Testis (tissue), 3 donors: ENCODE data around the gene PCSK5. TPM values are rescaled to one million over a fixed set of nuclear protein-coding genes. Genes with fewer than 3 reads are reported as not detected.

Source experiments
- DNase-seq: peaks from one replicate; pipeline ENCODE4 v3.0.0-alpha.2; 2019
- H3K27ac ChIP-seq, 2 donors: fragments of 200-600 bp; sonication (generic); one replicate each; pipeline ENCODE4 v1.5.1; 2019
- H3K27me3 ChIP-seq: fragments of 200-600 bp; sonication (generic); one replicate; pipeline ENCODE4 v1.5.1; 2019
- H3K36me3 ChIP-seq: fragments of 200-600 bp; sonication (generic); one replicate; pipeline ENCODE4 v1.5.1; 2017; ENCODE audit warnings: low read depth; ENCODE audit errors: missing control alignments
- H3K4me1 ChIP-seq: fragments of 200-600 bp; sonication (generic); one replicate; pipeline ENCODE4 v1.5.1; 2019
- H3K4me3 ChIP-seq, 2 donors: fragments of 200-600 bp; sonication (generic); one replicate each; pipeline ENCODE4 v1.5.1; 2017 to 2019
- H3K9me3 ChIP-seq: fragments of 200-600 bp; sonication (generic); one replicate; pipeline ENCODE4 v1.5.1; 2017
- CTCF ChIP-seq, 3 experiments: fragments of 450-650 bp in 2 of 3; fragments of 200-600 bp in 1 of 3; sonication (generic) in 1 of 3; IDR thresholded peaks; one replicate each; pipeline ENCODE4 v1.5.1; 2016 to 2019; ENCODE audit warnings: antibody characterized with exemption in 3 of 3, mild to moderate bottlenecking in 2 of 3, moderate library complexity in 1 of 3
- POLR2A ChIP-seq: fragments of 450-650 bp; IDR thresholded peaks from one replicate; pipeline ENCODE4 v1.6.1; 2017; ENCODE audit warnings: antibody characterized with exemption, mild to moderate bottlenecking, moderate library complexity
- intact Hi-C: fragments of 100-400 bp; cut with DNase I; formaldehyde crosslinking; loops from one replicate; pipeline ENCODE4 v1.15.1; 2023; ENCODE audit warnings: low total_unique reads
- polyA plus RNA-seq: library from polyadenylated mRNA; stranded (reverse); fragments of 350-450 nt; fragmentation: Illumina TruSeq; extraction: RNeasy Lipid Tissue Mini Kit (QIAGEN cat#74804); gene quantifications from one replicate; pipeline ENCODE4 v1.2.3, GENCODE V29; 2014; ENCODE audit warnings: low read depth, low replicate concordance; ENCODE audit not compliant: insufficient read depth
- total RNA-seq, 2 donors: library from RNA; depleted of rRNA; stranded (reverse); fragments of >200 nt; gene quantifications; one replicate each; pipeline ENCODE4 v1.2.3, GENCODE V29; 2016

PCSK5 gene
- total and polyA plus RNA-seq, 3 donors from 2014 or later = 9.4 to 50.6 (median 27.5) TPM

- no peaks in the 10 kb centered on the region for H3K4me1 ChIP-seq
- no peaks in the 10 kb centered on the region for H3K9me3 ChIP-seq
- intact Hi-C loops = no loop called here
- H3K4me3 ChIP-seq = no peak overlapping the region
- no peak for DNase-seq
- TF ChIP-seq POLR2A (no peak), CTCF (IDR thresholded peaks at IDR 0.05) (no peak)
- H3K27ac ChIP-seq = no peak overlapping the region
- H3K36me3 ChIP-seq = no peaks in the 10 kb centered on the region
- H3K27me3 ChIP-seq = no peaks in the 10 kb centered on the region
These were observed 515.4 kb downstream of the PCSK5 start for GRCh38 chr9:76405868-76406267.
